ENCODE measurements around the gene ENOX1.

Gene ENOX1

DNA sequence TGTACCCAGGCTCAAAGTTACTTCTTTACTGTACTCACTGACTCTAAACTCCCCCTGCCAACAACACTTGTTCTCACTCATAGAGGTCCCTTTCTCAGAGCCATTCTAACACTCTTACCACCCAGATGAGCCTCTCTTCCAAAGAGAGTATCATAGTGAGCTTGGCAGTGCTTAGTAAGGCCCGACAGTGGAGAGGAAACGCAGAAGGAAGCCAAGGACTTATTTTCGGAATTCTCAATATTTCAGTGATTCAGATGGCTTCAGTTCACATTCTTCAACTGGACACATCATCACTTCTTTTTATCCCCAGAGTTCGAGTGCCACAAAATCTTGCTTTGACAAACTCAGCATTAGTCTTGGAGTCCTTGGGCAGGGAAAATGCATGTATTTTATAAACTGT, 477.5 kb downstream of the ENOX1 start:
- Histone ChIP-seq H3K27ac (ENCODE audit: extremely low read depth, low read depth, low read length) (no peak overlapping the region), H3K4me1 (ENCODE audit: control insufficient read depth, insufficient read depth, low read length) (no peaks in the 10 kb centered on the region), H3K4me3 (ENCODE audit: low read depth, low read length) (no peak overlapping the region), H3K9me3 (ENCODE audit: control insufficient read depth, insufficient read depth, low read depth, low read length) (no peaks in the 10 kb centered on the region), H3K36me3 (ENCODE audit: control insufficient read depth in 2 of 2, insufficient read depth in 1 of 2, low read length in 2 of 2) (no peaks in the 10 kb centered on the region)
- POLR2A ChIA-PET = no interaction called here
- TF ChIP-seq ZSCAN18 (tag by site-specific recombination; IDR thresholded peaks at IDR 0.05) = no peak
- TF ChIP-seq OVOL3 (tag by site-specific recombination; IDR thresholded peaks at IDR 0.05) = no peak
- no peak for TF ChIP-seq BCL11B (tag by site-specific recombination; IDR thresholded peaks at IDR 0.05; ENCODE audit: low read depth)
- no peak for TF ChIP-seq ZNF529 (tag by site-specific recombination; IDR thresholded peaks at IDR 0.05; ENCODE audit: insufficient replicate concordance)
- TF ChIP-seq ZFHX2 (tag by site-specific recombination; conservative IDR thresholded peaks at IDR 0.05) = no peak
- no peak for TF ChIP-seq ZNF513 (tag by site-specific recombination; IDR thresholded peaks at IDR 0.05)
- TF ChIP-seq, protein P1, sequence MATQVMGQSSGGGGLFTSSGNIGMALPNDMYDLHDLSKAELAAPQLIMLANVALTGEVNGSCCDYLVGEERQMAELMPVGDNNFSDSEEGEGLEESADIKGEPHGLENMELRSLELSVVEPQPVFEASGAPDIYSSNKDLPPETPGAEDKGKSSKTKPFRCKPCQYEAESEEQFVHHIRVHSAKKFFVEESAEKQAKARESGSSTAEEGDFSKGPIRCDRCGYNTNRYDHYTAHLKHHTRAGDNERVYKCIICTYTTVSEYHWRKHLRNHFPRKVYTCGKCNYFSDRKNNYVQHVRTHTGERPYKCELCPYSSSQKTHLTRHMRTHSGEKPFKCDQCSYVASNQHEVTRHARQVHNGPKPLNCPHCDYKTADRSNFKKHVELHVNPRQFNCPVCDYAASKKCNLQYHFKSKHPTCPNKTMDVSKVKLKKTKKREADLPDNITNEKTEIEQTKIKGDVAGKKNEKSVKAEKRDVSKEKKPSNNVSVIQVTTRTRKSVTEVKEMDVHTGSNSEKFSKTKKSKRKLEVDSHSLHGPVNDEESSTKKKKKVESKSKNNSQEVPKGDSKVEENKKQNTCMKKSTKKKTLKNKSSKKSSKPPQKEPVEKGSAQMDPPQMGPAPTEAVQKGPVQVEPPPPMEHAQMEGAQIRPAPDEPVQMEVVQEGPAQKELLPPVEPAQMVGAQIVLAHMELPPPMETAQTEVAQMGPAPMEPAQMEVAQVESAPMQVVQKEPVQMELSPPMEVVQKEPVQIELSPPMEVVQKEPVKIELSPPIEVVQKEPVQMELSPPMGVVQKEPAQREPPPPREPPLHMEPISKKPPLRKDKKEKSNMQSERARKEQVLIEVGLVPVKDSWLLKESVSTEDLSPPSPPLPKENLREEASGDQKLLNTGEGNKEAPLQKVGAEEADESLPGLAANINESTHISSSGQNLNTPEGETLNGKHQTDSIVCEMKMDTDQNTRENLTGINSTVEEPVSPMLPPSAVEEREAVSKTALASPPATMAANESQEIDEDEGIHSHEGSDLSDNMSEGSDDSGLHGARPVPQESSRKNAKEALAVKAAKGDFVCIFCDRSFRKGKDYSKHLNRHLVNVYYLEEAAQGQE (tag by site-specific recombination; IDR thresholded peaks at IDR 0.05) = no peak
- no peak for TF ChIP-seq PRDM1 (tag by site-specific recombination; IDR thresholded peaks at IDR 0.05)
- no peak for TF ChIP-seq ZNF548 (tag by site-specific recombination; IDR thresholded peaks at IDR 0.05)
- TF ChIP-seq, protein P2, sequence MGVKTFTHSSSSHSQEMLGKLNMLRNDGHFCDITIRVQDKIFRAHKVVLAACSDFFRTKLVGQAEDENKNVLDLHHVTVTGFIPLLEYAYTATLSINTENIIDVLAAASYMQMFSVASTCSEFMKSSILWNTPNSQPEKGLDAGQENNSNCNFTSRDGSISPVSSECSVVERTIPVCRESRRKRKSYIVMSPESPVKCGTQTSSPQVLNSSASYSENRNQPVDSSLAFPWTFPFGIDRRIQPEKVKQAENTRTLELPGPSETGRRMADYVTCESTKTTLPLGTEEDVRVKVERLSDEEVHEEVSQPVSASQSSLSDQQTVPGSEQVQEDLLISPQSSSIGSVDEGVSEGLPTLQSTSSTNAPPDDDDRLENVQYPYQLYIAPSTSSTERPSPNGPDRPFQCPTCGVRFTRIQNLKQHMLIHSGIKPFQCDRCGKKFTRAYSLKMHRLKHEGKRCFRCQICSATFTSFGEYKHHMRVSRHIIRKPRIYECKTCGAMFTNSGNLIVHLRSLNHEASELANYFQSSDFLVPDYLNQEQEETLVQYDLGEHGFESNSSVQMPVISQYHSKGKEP (tag by site-specific recombination; IDR thresholded peaks at IDR 0.05) = no peak
- no peak for TF ChIP-seq EGR2 (tag by site-specific recombination; IDR thresholded peaks at IDR 0.05; ENCODE audit: low read depth)
- TF ChIP-seq REPIN1 (tag by site-specific recombination; IDR thresholded peaks at IDR 0.05; ENCODE audit: low read depth) = no peak
- TF ChIP-seq, protein P3, sequence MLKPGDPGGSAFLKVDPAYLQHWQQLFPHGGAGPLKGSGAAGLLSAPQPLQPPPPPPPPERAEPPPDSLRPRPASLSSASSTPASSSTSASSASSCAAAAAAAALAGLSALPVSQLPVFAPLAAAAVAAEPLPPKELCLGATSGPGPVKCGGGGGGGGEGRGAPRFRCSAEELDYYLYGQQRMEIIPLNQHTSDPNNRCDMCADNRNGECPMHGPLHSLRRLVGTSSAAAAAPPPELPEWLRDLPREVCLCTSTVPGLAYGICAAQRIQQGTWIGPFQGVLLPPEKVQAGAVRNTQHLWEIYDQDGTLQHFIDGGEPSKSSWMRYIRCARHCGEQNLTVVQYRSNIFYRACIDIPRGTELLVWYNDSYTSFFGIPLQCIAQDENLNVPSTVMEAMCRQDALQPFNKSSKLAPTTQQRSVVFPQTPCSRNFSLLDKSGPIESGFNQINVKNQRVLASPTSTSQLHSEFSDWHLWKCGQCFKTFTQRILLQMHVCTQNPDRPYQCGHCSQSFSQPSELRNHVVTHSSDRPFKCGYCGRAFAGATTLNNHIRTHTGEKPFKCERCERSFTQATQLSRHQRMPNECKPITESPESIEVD (tag by site-specific recombination; IDR thresholded peaks at IDR 0.05) = no peak
- CTCF ChIA-PET = no interaction called here

DNA sequence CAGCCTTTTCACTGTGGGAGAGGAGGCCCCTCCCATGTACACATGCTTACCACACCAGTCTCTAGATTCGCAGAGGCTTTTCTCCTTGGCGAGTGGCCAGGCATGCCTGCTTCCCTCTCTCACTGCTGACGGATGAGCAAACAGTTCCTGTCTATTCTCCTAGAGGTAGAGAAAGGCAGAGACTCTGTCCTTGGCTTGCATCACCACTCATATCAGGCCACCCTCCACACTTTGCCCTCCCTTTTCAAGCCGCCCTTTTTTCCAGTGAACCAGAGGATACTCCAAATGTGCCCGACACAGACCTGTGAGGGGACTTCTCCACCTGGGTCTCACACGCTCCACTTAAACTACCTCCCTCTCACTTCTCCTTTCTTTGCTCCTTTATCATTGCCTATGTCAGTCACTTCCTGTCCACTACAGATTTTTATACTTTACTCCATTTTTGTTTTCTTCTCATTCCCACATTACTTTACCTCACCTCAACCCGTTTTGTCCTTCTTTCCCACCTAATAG, 478.8 kb downstream of the ENOX1 start:
- Histone ChIP-seq H3K36me3 (ENCODE audit: control insufficient read depth in 2 of 2, insufficient read depth in 1 of 2, low read length in 2 of 2) (no peaks in the 10 kb centered on the region), H3K27ac (ENCODE audit: extremely low read depth, low read depth, low read length) (no peak overlapping the region), H3K4me1 (ENCODE audit: control insufficient read depth, insufficient read depth, low read length) (no peaks in the 10 kb centered on the region; the same call in 1 of the 2 replicates), H3K9me3 (ENCODE audit: control insufficient read depth, insufficient read depth, low read depth, low read length) (no peaks in the 10 kb centered on the region), H3K4me3 (ENCODE audit: low read depth, low read length) (no peak overlapping the region)
- CTCF ChIA-PET = interaction anchor here (0.7 kb wide), 1 partner anchor 123 kb away, joined by 5 read pairs; no protein-coding TSS in a partner anchor
- POLR2A ChIA-PET = no interaction called here
- TF ChIP-seq ZNF391 (tag by site-specific recombination; IDR thresholded peaks at IDR 0.05; ENCODE audit: borderline replicate concordance, low read depth) (no peak), EGR2 (tag by site-specific recombination; IDR thresholded peaks at IDR 0.05; ENCODE audit: low read depth) (peak; percentile 69), ZNF280C (tag by site-specific recombination; IDR thresholded peaks at IDR 0.05) (no peak), GLIS1 (tag by site-specific recombination; IDR thresholded peaks at IDR 0.05) (peak; percentile 78), SP2 (tag by site-specific recombination; IDR thresholded peaks at IDR 0.05) (no peak), AEBP2 (tag by site-specific recombination; IDR thresholded peaks at IDR 0.05; ENCODE audit: borderline replicate concordance) (no peak)

Measured in HEK293 (cell line).